ENCODE data around the gene THAP7.

The THAP7 gene

DNA sequence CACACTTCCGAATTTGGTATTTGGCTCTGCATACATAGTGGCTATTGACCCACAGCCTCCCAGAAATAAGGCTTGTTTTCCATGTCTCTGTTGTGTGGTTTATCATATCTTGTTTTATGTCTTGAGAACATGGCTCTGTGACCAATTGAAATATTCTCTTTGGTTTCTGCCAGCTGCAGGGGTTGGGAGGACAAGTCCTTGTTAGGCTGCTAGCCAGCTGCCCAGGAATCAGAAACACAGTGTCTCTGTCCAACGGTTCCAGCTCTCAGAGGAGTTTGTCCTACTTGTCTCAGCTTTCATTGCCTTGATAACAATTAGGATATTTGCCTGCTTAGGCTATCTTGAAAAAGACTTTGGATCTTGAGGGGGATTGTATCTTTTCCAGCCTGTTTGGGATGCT, 36.5 kb upstream of the THAP7 start:
- H3K4me3 Mint-ChIP-seq, result no peak overlapping the region
- no peaks in the 10 kb centered on the region for H3K36me3 Mint-ChIP-seq (ENCODE audit: low read depth)
- H3K9me3 Mint-ChIP-seq, result no peaks in the 10 kb centered on the region
- DNase-seq, result no peak
- peaks cover 35% of the 10 kb centered on the region for H3K27me3 Mint-ChIP-seq (ENCODE audit: low read depth, poor library complexity)
- no peak overlapping the region for H3K27ac Mint-ChIP-seq
- H3K4me1 Mint-ChIP-seq, result peaks cover 9% of the 10 kb centered on the region
- TF ChIP-seq, protein P1, sequence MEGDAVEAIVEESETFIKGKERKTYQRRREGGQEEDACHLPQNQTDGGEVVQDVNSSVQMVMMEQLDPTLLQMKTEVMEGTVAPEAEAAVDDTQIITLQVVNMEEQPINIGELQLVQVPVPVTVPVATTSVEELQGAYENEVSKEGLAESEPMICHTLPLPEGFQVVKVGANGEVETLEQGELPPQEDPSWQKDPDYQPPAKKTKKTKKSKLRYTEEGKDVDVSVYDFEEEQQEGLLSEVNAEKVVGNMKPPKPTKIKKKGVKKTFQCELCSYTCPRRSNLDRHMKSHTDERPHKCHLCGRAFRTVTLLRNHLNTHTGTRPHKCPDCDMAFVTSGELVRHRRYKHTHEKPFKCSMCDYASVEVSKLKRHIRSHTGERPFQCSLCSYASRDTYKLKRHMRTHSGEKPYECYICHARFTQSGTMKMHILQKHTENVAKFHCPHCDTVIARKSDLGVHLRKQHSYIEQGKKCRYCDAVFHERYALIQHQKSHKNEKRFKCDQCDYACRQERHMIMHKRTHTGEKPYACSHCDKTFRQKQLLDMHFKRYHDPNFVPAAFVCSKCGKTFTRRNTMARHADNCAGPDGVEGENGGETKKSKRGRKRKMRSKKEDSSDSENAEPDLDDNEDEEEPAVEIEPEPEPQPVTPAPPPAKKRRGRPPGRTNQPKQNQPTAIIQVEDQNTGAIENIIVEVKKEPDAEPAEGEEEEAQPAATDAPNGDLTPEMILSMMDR (IDR thresholded peaks at IDR 0.05), result no peak

DNA sequence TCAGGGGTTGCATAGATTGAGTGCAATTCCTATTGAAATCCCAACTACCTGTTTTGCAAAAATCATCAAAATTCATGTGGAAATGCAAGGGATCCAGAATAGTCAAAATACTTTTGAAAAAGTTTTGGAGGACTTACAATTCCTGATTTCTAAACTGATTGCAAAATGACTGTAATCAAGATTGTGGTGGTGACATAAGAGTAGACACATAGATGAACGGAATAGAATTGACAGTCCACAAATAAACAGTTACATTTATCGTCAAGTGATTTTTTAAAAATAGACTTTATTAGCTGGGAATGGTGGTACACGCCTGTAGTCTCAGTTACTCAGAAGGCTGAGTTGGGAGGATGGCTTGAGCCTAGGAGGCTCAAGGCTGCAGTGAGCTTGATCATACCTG, 33.1 kb upstream of the THAP7 start:
- Mint-ChIP-seq H3K9me3 (peaks cover 6% of the 10 kb centered on the region), H3K27me3 (ENCODE audit: low read depth, poor library complexity) (peaks cover 64% of the 10 kb centered on the region), H3K27ac (no peak overlapping the region), H3K36me3 (ENCODE audit: low read depth) (no peaks in the 10 kb centered on the region), H3K4me3 (no peak overlapping the region), H3K4me1 (peaks cover 21% of the 10 kb centered on the region)
- no peak for DNase-seq
- TF ChIP-seq, protein P1 (IDR thresholded peaks at IDR 0.05), result no peak

DNA sequence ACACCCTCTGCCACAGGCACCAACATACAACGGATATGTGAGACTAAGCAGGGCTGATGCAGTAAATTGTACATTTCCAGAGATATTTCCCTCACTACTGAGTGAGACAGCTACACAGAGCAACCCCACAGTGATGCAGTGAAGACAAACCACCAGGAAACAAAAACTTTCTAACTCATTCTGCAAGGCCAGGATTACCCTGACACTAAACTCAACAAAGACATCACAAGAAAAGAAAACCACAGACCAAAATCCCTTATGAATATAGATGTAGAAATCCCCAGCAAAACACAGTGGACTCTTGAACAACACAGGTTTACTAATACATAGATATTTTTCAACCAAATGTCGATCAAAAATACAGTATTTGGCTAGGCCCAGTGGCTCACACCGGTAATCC, 32.0 kb upstream of the THAP7 start:
- Mint-ChIP-seq H3K4me3 (no peak overlapping the region), H3K27ac (no peak overlapping the region), H3K36me3 (ENCODE audit: low read depth) (no peaks in the 10 kb centered on the region), H3K27me3 (ENCODE audit: low read depth, poor library complexity) (peaks cover 71% of the 10 kb centered on the region), H3K9me3 (peaks cover 14% of the 10 kb centered on the region), H3K4me1 (peaks cover 32% of the 10 kb centered on the region)
- DNase-seq, result no peak
- TF ChIP-seq, protein P1 (IDR thresholded peaks at IDR 0.05), result no peak

DNA sequence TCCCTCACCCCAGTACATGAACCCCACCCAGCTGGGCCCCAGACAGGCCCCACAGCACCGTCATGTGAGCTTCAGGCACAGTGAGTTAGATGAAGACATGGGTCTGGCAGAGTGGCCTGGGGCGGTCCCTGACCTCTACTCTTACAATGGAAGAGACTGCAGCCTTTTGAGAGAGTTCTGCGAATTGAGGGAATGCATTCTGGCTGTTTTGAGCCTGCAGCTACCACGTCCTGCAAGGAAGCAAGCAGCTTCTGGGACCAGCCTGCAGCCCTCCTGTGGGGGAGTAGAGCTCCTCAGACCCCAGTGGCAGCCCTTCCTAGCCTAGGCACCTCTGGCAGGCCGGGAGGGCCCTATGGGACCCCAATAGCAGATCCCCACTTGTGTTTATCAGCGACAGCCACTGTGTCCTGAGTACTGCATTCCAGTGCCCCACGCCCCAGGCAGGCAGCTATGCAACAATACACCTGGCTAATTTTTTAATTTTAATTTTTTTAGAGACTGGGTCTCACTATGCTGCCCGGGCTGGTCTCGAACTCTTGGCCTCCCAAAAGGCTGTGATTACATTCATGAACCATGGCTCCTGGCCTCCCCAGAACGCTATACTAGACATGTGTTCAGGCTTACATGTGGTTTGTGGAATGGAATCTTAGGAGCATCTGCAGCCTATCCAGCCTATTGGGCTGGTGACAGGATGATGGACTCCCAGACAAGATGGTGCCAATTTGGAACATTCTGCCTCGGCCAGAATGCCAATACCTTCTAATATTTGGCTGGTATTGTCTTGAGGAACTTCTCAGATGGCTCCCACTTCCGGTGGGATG, 31.2 kb upstream of the THAP7 start:
- Mint-ChIP-seq H3K9me3 (peaks cover 14% of the 10 kb centered on the region), H3K4me1 (peaks cover 32% of the 10 kb centered on the region), H3K36me3 (ENCODE audit: low read depth) (no peaks in the 10 kb centered on the region), H3K27ac (no peak overlapping the region), H3K4me3 (peak overlapping the region; percentile 74), H3K27me3 (ENCODE audit: low read depth, poor library complexity) (peaks cover 71% of the 10 kb centered on the region)
- no peak for DNase-seq
- TF ChIP-seq, protein P1 (IDR thresholded peaks at IDR 0.05), result no peak

DNA sequence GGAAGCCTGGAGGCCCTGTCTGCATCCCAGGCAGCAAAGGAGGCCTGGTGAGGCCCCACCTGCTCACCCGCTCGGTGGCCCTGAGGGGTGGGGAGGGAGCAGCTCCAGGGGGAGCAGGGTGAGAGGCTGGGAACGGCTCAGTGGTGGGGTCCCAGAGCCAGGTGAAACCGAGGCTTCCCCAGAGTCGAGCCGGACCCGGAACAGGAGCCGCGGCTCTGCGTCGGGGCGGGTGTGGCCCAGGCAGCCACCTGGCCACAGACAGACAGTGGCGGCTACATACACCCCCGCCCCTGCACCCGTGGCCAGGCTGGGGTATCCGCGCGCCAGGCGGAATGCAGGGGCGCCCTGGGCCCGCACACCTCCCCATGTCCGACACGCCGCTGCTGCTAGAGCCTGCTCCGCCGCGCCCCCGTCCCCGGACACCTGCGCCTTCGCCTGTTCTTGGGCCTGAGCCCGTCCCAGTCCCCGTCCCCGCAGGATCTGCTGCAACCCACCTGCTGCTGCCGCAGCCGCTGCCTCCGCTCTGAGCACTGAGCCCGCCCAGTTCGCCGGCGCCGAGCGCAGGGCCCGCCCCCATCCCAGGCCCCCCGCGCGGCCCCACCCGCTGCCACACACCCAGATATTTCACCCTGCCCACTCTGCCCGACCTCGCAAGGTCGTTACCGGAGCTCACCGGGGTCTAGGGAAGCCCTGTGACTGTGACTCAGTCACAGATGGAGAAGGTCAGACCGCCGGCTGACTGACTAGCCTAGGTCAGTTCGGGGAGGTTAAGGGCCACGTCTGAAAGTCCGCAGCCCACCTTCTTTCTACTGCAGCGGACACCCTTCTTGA, 30.3 kb upstream of the THAP7 start, which contains the start of gene SLC7A4:
Gene SLC7A4, minus strand, starts transcription at position 525 of the 831 bp plus-strand sequence. CDS start 749 bp downstream, outside the sequence.
- Mint-ChIP-seq H3K4me3 (peak within 1 kb of the TSS; percentile 74), H3K27me3 (ENCODE audit: low read depth, poor library complexity) (peaks cover 68% of the 10 kb centered on the region), H3K27ac (no peak within 1 kb of the TSS), H3K9me3 (peaks cover 14% of the 10 kb centered on the region), H3K4me1 (peaks cover 32% of the 10 kb centered on the region), H3K36me3 (ENCODE audit: low read depth) (no peaks in the 10 kb centered on the region)
- TF ChIP-seq, protein P1 (IDR thresholded peaks at IDR 0.05), result no peak
- peak; percentile 63 for DNase-seq
